GM18499 (cell line): ENCODE data around the gene GFRA1.
"Not testable (repeated sequence)": the region's sequence is repeated elsewhere in the genome, so short reads cannot be mapped to it uniquely, and the experiment has no call there.

Experiments
- ATAC-seq: cut with Tn5 transposase; IDR thresholded peaks from one replicate; pipeline ENCODE4 v1.9.1; 2021; ENCODE audit warnings: moderate number of reproducible peaks; ENCODE audit not compliant: insufficient read depth, unreplicated experiment

Gene GFRA1

DNA sequence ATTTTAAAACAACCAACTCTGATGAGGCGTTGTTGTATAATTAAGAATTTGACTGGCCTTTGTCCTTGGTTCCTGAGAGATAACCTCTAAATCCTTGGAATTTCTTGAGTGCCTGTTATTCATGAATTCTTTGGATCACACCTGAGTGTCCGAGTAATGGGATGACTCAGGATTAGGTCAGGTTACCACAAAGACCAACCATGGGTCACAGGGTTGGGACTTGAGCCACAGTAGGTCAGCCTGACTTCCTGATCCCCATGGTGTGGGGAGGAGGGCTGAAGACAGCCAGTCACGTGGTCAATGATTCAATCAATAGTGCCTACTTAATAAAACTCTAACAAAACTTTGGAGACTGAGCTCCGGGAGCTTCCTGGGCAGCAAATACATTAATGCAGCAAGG is 192.5 kb downstream of the GFRA1 start:
- no peak for ATAC-seq

- no peak for ATAC-seq
Measured at GRCh38 chr10:116079355-116079754, 193.7 kb downstream of the GFRA1 start.

GRCh38 chr10:116076621-116077020 is 196.4 kb downstream of the GFRA1 start:
- no peak for ATAC-seq

GRCh38 chr10:116073510-116073909 is 199.5 kb downstream of the GFRA1 start:
- ATAC-seq: no peak

DNA sequence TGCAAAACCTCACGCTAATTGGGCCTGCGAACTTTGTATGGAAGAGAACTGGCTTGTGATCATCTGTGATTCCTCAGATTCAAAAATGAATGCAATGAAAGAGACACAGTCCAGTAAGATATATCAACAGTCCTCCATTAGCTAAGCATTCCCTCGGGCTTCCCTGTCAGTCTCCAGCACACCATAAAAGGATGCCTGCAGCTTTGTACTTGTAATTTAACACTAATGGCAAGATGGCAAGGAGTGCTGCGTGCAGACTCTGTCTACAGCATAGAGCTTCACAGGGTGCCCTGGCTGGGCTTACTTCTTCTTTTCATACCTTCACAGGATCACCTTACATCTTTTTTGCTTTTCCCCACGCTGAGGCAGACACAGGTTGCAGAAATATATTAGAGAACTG is 200.0 kb downstream of the GFRA1 start:
- ATAC-seq: no peak

GRCh38 chr10:116071453-116072148 is 201.4 kb downstream of the GFRA1 start:
- no peak for ATAC-seq

DNA sequence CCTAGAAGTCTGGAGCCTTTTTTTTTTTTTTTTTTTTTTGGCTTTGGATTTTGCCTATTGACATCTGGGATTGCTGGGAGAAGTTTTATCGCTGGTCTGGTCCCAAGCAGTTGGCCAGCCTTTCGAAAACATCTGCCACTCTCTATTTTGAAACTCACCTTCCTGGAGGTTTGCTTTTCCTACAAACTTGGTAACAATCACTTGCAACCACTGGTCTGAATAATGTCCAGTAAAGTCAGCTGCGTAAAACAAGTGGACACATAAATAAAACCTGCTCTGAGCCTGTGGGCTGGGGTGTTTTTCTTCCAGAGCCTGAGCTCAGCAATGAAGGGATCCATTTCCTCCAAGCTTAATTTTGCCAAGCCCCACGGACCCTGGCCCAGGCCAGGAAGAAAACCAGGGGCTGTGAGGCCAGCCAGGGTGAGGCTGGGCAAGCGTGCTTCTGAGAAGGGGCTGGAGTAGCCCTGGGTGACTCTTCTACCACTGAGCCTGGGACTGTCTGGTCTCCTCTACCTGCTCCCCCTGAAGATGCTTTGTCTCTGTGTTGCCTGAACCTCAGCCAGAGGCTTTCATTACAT is 202.2 kb downstream of the GFRA1 start:
- no peak for ATAC-seq

DNA sequence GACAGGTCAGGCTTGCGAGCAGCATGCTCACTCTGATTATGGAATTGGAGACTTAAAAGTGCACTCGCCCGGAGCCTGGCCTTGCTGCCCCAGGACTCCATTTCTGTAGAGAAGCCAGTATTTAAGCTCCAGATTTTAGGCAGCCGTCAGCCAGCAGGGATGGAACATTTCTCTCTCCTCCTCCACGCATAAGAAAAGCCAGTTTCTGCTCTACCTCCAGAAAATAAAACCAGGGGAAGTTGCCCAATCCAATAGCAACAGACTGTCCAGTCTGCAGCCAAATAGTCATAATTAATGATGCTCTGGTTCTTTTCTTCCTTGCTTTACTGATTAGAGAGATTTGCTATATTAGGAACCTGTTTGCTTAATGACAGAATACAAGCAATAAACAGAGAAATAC is 203.2 kb downstream of the GFRA1 start:
- ATAC-seq: no peak

- ATAC-seq: no peak
Measured at GRCh38 chr10:116067825-116068224, 205.2 kb downstream of the GFRA1 start.

- no peak for ATAC-seq
Measured at GRCh38 chr10:116063107-116063506, 209.9 kb downstream of the GFRA1 start.

- ATAC-seq: no peak
Measured at GRCh38 chr10:116060864-116061263, 212.1 kb downstream of the GFRA1 start.

GRCh38 chr10:116059320-116059719 is 213.7 kb downstream of the GFRA1 start:
- no peak for ATAC-seq

DNA sequence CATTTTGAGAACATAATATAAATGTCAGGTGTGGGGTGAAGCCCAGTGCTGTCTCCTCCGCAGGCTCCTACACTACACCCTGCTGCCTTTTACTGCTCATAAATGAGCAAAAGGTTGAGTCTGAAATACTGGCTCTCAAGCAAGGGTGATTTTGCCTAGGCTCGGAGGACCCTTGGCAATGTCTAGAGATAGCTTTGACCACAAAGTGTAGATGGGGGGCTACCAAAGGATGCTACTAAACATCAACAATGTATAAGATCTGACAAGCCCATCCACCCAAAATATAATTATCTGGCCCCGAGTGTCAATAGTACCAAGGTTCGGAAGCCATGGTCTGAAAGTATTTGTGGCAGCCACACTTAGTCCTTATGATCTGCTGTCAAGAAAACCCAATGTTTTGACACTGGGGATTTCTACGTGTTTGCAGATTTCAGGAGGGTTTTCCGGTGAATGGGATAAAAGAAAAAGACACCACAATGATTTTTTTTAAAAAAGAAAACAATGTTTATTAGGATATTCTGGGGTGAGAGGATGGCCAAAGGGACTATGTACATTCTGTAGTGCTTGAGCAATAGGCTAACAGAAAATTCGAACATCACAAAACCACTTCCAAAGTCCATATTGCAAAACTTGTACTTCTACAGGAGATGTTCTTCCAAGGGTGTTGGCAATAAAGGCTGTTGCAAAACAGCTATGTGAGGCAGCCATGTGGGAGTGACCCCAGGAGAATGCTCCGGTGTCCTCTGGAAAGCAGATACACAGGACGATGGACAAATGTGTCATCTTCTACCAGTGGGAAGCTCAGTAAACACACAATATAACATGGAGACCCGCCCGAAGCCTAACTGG is 216.3 kb downstream of the GFRA1 start:
- no peak for ATAC-seq

DNA sequence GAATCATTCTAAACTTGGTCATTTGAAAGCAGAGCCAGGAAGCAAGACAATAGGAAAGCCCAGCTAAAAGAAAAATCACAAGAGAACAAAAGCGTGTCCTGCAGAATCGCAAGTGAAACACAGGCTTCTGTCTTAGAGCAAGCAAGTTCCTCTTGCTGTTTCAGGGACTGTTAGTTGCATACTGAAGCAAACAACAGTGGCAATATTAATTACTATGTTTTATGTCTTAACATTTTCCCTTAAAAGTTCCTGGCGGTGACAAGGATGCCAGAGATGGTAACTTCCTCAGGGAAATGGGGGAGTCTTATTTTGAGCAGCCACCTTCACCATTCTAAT is 217.1 kb downstream of the GFRA1 start:
- no peak for ATAC-seq

- ATAC-seq: no peak
Measured at GRCh38 chr10:116055252-116055916, 217.6 kb downstream of the GFRA1 start.

DNA sequence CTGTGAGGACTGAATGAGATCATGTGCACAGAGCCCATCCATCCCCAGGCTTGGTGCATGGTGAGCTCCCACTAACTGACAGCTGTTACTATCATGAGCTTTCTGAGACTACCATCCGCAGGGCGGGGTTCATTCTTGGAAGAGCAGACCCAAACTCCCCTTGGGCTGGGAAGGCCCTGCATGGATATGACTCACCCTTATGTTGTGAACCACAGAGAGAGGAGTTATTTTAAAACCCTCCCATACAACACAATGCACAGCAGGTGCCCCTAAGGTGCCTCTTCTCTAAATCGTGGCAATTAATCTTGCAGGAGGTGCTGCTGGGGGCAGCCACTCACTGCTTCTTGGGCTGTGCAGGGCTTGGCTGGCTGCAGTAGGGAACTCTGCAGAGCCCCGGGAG is 219.1 kb downstream of the GFRA1 start:
- ATAC-seq: no peak

GRCh38 chr10:116053009-116053730 is 219.8 kb downstream of the GFRA1 start:
- ATAC-seq: not testable (repeated sequence)

DNA sequence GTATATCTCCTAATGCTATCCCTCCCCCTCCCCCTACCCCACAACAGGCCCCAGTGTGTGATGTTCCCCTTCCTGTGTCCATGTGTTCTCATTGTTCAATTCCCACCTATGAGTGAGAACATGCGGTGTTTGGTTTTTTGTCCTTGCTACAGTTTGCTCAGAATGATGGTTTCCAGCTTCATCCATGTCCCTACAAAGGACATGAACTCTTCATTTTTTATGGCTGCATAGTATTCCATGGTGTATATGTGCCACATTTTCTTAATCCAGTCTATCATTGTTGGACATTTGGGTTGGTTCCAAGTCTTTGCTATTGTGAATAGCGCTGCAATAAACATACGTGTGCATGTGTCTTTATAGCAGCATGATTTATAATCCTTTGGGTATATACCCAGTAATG is 220.5 kb downstream of the GFRA1 start:
- ATAC-seq: not testable (repeated sequence)

GRCh38 chr10:116049974-116050304 is 223.1 kb downstream of the GFRA1 start:
- no peak for ATAC-seq

GRCh38 chr10:116049158-116049973 is 223.6 kb downstream of the GFRA1 start:
- no peak for ATAC-seq
